HG02938 (cell line): ENCODE results near the gene TMEM179.
"Not testable (repeated sequence)": the region's sequence is repeated elsewhere in the genome, so short reads cannot be mapped to it uniquely, and the experiment has no call there.

Experiments used
- ATAC-seq: cut with Tn5 transposase; IDR thresholded peaks from one replicate; pipeline ENCODE4 v1.9.1; 2021; ENCODE audit warnings: mild to moderate bottlenecking, moderate library complexity; ENCODE audit not compliant: unreplicated experiment

The TMEM179 gene

DNA sequence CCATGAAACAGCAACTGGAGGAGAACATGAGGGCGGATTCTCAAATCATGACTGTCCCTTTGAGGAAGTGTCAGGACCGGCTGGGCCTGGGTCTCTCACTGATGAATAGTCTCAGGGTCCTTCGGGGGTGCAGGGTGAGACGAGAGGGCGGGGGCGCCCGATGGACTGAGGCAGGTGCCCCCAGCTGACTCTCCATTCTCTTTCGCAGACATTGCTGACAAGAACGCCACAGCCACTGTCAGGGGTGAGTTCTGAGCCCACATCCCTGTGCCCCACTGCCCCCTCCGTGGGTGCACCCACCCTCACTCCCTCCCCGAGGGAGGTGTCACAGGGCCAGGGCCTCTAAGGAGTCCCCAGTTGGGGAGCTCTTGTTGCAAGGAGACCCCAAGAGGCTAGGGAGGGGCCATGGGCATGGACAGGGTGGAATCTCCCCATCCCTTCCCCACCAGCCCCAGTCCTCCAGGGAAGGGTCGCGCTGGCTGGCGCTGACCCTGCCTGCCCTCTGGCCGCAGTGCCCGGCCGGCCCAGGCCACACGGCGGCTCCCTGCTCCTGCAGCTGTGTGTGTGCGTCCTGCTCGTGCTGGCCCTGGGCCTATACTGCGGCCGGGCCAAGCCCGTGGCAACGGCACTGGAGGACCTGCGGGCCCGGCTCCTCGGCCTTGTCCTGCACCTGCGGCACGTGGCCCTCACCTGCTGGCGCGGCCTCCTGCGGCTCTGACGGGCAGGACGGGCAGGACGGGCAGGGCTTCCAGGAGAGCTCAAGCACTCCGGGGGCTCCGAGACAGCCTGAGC, 16.3 kb downstream of the TMEM179 start:
- ATAC-seq = no peak

DNA sequence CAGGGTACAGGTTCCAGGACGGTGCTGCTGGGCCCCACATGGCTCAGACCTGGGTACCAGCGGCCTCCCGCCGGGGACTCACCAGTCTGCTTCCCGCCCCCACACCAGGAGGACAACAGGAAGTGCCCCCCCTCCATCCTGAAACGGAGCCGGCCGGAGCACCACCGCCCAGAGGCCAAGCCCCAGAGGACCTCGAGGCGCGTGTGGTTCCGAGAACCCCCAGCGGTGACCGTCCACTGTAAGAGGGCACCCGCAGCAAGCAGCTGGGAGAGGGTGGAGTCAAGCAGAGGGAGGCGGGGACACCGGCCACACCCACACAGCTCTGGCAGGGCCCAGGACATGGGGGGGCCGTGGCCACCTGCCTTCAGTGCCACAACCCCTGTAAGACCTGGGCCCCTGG, 16.9 kb downstream of the TMEM179 start:
- no peak for ATAC-seq

DNA sequence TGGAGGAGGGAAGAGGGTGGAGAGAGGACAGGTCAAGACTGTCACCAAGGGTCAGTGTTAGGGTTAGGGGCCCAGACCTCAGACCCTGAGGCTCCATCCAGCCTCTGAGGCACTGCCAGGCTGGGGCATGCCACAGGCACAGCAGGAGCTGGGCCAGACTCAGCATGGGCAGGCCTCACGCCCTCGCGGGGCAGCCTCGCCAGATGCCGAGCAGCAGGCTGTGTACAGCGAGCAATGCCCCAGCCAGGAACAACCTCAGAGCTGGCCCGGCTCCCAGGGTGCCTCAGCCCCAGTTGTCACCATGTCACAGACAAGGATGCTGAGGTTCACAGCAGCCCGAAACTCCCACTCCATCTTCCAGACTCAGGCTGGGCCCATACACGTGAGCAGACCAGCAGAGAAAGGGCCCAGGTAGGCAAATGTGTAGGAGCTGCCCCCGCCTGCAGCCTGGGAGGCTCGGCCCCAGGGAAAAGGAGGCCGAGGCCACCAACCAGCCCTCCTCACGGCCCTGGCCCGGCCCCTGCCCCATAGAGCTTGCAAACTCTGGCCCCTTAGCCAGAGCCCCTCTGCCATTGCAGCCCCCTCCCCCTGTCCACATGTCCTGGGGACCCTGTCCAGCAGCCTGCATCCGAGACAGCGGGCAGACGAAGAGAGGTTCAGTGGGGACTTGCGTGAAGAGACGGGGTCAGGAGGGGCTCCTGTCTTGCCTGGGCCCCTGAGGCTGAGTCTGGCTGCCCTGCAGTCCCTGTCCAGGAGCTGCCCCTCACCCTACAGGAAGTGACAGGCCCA, 17.5 kb downstream of the TMEM179 start:
- ATAC-seq = no peak

DNA sequence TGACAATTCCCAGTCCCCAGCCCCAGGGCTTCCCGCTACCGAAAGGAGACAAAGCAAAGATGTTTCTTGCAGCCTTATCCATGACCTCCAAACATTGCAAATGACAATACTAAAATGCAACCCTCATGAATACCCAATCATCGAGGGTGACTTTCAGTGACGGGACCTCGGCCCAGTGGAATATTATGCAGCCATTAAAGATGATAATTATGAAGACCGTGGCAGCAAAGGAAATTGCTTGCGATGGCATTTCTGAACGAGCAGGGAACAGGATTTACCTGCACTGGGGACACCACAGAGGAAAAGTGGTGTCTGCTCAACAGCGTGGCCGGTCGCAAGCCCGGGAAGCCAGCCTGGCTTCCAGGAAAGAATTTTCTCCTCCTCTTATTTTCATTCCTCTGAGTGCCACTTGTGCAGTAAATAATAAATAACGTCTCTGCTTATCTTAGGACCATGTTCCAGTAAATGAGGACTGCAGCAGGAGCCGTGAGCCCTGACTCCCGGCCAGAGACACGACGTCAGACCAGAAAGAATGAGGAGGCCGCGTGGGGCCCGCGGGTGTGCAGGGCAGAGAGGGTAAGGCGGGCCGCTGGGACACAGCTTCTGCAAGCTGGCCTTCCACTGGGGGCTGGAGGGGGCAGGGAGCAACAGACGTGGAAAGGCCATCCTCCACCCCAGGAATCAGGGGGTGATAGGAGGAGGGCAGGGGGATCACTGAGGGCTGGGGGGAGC, 18.4 kb downstream of the TMEM179 start:
- no peak for ATAC-seq

DNA sequence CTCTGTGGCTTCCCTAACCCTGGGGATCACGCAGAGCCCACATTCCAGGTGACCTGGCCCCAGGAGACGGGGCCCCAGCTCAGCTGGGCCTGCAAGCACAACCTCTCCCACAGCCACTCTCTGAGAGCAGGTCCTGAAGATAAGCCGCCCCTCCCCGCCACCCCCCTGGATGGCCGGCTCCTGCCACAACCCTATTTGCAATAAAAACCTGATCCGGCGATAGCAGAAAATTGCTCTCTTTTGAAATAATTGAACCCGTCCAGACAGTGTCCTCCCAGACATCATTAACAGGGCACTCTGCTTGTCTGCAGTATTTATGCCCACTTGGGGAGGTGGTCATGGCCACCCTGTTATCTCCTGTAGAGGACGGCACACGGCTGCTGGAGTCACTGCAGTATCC, 20.0 kb downstream of the TMEM179 start:
- no peak for ATAC-seq

DNA sequence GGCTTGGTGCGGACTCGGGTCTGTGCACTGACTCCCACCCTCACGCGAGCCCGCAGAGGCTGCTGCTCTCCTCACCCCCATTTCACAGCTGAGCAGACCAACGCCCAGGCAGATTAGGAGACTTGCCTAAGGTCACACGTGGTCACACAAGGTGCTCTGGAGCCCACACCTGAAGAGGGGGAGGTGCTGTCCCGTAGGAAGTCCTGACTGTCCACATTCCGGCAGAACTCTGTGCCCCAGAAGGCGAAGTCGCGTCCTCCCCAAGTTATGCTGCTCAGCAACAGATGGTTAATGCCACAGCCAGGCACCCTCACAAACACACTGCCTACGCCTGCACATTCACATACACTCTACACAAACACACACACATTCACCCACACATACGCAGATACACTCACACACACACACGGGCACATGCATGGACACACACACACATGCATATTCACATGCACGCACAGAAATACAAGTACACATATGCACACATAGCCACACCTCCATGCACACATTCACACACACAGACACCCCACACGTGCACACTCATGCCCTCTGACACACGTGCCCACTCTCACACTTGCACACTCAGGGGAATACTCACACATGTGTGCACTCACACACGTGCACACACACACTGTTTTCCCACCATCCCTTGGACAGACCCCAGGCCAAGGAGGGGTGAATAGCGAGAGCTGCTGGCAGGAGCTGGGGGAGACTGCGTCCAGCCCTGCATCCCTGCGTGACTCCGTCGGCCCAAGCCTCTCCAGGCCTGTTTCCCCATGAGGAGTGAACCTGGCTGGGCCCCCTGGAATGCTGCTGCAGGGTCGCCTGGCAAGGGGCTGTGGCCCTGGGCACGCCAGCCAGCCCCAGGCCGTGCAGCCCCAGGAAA, 20.9 kb downstream of the TMEM179 start:
- no peak for ATAC-seq

DNA sequence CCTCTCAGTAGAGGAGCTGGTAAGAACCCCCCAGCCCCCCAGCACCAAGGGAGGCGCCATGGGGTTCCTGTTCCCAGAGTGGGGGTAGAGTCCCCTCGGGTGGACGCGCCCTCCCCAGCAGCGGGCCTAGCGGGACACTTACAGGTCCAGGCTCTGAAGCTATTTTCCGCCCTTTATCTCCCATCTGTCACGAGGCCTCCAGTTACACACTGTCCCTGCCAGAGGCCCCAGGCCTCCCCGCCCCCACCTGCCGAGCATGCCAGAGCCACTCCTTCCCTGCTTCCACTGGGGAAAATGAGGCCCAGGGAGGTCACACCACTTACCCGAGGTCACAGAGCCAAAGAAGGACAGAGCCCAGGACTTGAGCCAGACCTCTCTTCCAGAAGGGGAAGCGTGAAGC, 21.9 kb downstream of the TMEM179 start:
- ATAC-seq = no peak

DNA sequence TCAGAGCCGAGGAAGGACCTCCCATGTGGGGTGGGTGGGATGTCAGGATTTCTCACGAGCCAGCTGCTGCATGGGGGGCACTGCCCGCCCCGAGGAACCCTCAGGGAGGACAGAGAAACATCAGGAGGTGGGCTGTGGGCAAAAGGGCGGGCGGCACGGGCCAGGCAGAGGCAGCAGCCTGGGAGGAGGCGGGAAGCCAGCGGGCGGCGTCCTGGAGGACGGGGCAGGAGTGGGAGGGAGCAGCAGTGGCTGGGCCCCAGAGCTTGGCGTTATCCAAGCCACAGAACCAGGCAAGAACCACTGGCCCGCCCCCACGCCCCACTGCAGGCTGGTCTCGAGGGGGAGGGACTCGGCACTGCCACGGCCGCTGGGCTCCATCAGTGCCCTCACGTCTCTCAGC, 22.6 kb downstream of the TMEM179 start:
- ATAC-seq = no peak

DNA sequence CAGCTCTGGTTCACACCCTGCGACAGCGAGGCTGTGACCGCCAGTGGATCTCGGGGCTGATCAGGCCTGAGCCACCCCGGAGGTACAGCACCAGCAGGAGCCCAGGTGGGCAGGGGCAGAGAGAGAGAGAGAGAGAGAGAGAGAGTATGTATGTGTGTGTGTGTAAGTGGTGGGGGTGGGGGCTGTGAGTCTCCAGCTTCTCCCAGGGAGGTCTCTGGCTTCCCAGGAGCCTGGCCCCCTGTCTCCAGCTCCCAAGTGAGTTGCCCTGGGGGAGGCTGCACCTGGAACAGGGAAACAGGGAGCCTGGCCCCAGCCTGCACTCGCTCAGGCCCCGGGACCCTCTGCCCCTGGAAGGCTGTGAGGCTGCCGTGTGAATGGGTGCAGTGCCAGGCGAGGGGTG, 23.1 kb downstream of the TMEM179 start:
- ATAC-seq = no peak

DNA sequence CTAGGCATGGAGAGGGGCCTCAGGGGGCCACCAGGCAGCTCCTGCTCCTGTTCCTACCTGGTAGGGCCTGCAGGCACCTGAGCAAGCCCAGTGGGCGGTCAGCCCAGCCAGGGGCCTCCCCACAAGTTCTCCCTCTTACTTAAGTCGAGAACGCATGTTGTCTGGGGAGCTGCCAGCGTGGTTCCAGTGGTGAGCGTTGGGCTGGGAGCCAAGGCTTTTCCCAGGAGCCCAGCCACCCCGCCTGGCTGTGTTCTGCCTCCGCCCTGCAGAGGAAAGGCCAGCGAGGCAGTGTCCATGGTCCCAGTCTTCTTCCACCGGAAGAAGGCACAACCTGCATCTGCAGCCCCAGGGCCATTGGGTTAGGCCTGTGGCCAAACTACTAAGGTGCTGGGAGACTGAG, 23.6 kb downstream of the TMEM179 start:
- no peak for ATAC-seq

DNA sequence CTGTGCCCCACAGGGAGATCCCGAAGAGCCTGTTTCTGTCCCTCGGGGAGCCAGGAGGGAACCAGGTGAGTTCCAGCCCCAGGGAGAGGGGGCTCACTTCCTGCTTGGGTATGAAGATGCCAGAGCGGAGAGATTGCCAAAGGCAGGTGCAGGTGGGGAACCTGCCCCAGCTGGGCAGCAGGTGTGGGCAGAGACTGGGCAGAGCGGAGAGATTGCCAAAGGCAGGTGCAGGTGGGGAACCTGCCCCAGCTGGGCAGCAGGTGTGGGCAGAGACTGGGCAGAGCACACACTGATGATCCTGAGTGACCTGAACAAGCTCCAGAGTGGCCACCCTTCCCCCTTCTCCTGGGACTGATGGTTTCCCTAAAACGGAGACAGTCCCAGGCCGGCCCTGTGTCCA, 24.6 kb downstream of the TMEM179 start:
- ATAC-seq = not testable (repeated sequence)

DNA sequence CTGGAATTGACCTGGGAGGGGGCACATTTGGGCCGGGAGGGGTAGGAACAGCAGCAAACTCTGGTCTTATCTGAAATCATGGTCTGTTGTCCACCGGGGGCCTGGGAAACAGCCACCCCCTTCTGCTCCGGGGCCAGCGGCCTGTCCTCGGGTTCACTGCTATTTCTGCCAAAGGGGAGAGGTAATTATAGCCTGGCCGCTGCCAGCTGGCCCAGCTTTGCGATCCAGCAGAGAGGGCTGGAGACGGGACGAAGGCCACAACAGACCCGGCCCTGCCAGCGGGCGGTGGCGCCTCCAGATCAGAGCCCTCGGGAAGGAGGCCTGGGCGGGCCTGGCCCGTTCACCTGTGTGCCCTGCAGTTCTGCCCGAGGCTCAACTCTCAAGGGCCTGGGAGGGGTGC, 25.1 kb downstream of the TMEM179 start, which contains the start of gene C14orf180:
Gene C14orf180, plus strand, starts transcription at position 258 of the 400 bp plus-strand sequence. CDS start 6,667 bp downstream, outside the sequence.
- ATAC-seq = no peak

DNA sequence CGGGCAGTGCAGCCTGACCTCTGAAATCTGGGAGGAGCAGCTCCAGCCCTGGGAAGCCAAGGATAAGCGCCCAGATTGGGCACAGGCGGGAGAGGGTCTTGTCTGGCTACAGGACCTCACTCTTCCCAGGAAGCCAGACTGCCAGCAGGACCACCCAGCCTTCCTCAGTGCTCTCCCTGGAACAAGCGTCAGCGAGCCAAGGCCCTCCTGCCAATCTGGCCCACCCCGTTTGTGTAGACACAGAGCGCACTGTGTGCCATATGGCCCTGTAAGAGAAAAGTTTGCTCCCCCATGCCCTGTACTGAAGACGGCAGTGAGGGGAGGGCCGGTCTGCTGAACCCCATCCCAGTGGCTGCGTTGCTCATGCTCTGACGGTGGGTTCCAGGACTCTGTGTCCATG, 26.3 kb downstream of the TMEM179 start:
- ATAC-seq = no peak

DNA sequence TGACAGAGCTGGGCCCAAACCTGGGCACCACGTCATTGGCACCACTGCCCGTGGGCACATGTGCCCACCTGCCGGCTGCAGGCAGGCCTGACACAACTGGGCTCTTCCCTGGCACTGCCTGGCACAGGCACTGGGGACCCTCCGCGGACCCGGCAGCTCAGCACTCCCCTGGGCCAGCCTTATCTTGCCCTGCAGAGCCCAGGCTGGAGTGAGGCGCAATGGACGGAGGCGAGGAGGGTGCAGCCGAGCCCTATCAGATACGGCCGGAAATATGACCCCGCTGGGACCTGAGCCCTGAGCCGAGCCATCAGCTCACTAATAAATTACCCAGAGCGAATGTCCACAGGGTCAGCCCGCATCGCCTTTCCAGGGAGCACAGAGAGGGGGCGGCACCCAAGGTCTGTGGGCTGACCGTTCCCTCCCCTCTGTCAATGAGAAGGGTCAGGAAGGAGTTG, 26.7 kb downstream of the TMEM179 start:
- no peak for ATAC-seq

DNA sequence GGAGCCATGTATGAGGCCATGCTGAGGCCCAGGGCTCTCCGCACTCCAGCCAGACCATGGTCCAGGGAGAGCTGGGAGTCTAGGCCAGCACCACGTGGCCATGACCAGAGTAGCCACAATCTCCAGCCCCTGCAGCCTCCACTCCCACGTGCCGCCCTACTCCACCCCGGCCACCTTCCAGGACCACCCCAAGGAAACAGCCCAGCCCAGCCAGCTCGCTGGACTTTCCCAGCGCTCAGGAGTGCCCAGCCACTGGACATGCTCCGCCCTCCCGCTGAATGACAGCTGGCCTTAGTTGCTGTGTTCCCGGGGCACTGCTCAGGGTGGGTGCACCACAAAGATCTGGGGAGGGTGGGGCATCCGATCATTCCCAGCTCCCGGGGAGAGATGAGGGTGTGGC, 27.1 kb downstream of the TMEM179 start:
- ATAC-seq = no peak

DNA sequence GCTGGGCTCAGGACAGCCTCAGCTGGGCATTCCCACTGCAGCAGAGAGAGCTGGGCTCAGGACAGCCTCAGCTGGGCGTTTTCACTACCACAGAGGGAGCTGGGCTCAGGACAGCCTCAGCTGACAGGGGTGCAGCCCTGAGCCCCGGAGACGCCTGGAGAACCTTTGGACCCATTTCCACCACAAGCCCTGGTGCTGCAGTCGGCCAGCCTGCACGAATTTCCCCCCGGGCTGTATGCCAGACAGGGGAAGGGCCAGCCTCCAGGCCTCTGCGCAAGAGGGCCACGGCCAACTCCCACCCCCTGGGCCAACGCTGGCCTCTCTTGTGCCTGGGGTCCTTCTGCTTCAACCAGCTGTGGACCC, 27.6 kb downstream of the TMEM179 start:
- ATAC-seq = no peak

DNA sequence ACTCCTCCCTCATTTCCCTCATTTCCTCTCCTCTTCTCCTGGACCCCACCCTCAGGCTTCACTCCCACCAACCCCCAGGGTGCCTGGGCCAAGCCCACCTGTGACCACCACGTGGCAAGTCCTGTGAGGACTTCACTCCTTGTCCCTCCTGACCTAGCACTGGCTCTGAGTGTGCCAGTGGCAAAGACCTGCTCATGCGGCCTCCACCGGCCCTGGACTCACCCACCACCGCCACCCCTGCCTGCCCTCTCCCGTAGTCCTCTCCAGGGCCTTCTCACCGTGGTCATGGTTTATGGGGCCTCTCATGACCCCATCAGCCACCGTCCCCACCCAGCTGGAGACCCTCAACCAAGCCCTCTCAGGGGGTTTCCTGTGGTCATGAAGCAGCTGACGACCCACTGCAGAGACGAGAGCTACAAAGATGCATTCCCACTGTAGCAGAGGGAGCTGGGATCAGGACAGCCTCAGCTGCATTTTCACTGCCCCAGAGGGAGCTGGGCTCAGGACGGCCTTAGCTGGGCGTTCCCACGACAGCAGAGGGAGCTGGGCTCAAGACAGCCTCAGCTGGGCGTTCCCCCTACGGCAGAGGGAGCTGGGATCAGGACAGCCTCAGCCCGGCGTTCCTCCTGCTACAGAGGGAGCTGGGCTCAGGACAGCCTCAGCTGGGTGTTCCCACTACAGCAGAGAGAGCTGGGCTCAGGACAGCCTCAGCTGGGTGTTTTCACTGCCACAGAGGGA, 28.2 kb downstream of the TMEM179 start:
- no peak for ATAC-seq

DNA sequence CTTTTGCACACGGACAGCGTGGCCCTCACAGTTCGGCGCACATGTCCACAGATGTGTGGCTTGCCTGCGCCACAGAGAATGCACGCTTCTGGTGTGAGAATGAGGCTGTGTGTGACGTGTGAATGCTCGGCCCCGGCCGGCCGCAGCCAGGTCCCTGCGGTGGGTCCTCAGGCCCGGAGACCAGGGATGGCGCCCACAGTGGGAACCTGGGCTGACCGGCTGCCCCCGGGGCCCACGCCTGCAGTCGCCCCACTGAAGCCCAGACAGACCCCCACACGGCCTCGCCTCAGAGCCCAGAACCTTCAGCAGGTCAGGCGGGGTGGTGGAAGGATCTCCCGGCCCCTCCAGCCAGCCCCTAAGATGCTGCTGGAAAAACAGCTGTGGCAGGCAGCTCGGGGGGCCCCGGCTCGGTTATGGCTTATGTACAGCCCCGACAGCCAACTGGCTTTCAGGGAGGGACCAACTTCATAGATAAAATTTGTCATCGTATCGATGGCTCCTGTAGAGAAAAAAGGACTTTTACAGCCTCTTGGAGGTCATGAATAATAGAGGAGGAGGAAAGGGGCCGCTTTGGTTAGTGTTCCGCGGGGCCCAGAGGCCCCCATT, 29.5 kb downstream of the TMEM179 start:
- no peak for ATAC-seq

DNA sequence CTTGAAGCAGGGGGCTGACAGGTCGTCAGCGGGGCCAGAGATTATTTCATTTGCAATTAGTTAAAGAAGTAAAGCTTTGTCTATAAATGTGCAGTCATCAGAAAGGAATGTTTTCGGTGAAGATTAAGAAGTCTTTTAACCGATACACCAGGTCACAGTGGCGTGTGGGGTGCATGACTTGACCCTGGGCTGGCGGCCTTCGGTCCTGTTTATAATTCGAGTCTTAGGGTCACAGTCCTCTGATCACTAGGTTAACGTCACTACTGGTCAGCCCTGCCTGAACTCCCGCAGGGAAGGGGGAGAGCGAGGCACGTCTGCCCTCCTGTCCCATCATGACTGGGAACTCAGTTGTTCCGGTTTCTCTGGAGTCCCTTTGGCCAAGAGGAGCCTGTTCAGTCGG, 30.0 kb downstream of the TMEM179 start:
- no peak for ATAC-seq
